ENCODE results near the gene AFAP1.

DNA sequence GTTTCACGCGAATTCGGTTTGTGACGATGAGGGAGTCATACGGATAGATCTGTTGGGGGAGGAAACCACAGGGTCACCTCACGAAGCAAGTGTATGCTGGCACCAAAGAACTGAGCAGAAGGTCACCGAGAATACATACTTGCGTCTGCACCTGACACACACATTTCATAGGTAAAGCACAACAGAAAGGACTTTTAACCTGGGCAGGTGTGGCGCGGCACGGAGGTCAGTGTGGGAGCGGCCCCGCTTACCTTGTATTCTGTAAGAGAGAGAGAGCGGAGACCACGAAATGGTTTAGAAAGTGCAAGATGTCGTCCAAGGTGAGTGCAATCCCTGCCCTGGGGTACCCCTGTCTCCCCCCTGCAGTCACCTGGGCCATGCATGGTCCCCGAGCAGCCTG lies 43.6 kb upstream of the AFAP1 start:
- TF ChIP-seq SP1 (IDR thresholded peaks at IDR 0.05; ENCODE audit: low read depth, low read length) (no peak), POLR2AphosphoS5 (IDR thresholded peaks at IDR 0.05; ENCODE audit: low read depth, low read length) (no peak)

All from H1 (cell line).